ENCODE measurements around the gene SYPL2. TPM values are rescaled to one million over a fixed set of nuclear protein-coding genes. Genes with fewer than 3 reads are reported as not detected.

Gene SYPL2
- total and polyA plus RNA-seq, 2 donors (not counting 3 experiments of a cell fraction or from before 2014, with no cell fraction given), result not detected

DNA sequence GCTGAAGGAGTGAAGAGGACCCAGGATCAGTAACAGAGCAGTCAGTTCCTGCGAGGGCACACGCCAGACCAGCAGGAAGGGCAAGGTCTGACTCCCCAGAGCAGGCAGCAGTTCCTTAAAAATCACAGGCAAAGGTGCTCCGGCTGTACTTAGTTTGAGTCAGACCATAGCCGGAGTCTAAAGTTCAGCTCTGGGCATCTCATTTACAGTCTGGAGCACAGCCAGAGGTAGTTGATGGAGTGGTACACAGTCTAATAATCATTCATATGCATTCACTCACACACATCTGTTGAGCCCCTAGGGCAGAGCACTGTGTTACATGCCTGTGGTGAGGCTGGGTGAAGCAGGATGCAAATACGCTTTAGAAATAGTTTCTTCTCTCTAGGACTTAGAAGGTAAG is 50.5 kb downstream of the SYPL2 start:
- Histone ChIP-seq H3K36me3 (ENCODE audit: control insufficient read depth in 2 of 2, extremely low read depth in 1 of 2, insufficient read depth in 2 of 2, low read length in 2 of 2) (no peaks in the 10 kb centered on the region), H4K20me1 (replicated peaks; ENCODE audit: control insufficient read depth, extremely low read depth, insufficient read depth, low read length) (no peaks in the 10 kb centered on the region), H3K79me2 (ENCODE audit: control insufficient read depth, insufficient read depth, low read length) (no peaks in the 10 kb centered on the region), H2AFZ (ENCODE audit: low read depth, low read length) (no peak overlapping the region), H3K4me3 (replicated peaks in 1 of 3; ENCODE audit: insufficient read depth in 1 of 3, low read depth in 1 of 3, low read length in 3 of 3) (no peak overlapping the region), H3K9me1 (replicated peaks; ENCODE audit: control insufficient read depth, extremely low read depth, insufficient read depth, low read length) (no peaks in the 10 kb centered on the region), H3K27me3 (ENCODE audit: control insufficient read depth in 2 of 2, insufficient read depth in 2 of 2, low read length in 2 of 2) (peaks cover 5 to 16% of the 10 kb centered on the region in 2 experiments), H3K4me1 (ENCODE audit: control insufficient read depth, extremely low read depth, insufficient read depth, low read length) (no peaks in the 10 kb centered on the region), H3K4me2 (ENCODE audit: insufficient read depth, low read length) (no peak overlapping the region), H3K9me3 (replicated peaks; ENCODE audit: control insufficient read depth, insufficient read depth, low read length) (no peaks in the 10 kb centered on the region), H3K9ac (replicated peaks; ENCODE audit: extremely low read depth, insufficient read depth, low read length) (no peak overlapping the region), H3K27ac (ENCODE audit: insufficient read depth, low read depth, low read length) (no peak overlapping the region)
- ChIA-PET CTCF (interaction anchor here (1.1 to 3.2 kb wide), 7 partner anchors 10 to 123 kb away, joined by 3 to 18 read pairs (median 9); partner anchors contain the start of gene CYB561D1), POLR2A (no interaction called here)
- intact Hi-C loops (cut with micrococcal nuclease), result no loop called here
- FAIRE-seq, result no peak
- no TSS peak for BruUV-seq (replicated peaks)
- no peak for DNase-seq (ENCODE audit: low read depth, low spot score)
- dilution Hi-C loops (cut with MboI; ENCODE audit: extremely low pct_ligation_motif_present, low sequenced_read_pairs), result no loop called here
- TF ChIP-seq POLR2A (IDR thresholded peaks at IDR 0.05; ENCODE audit: low read depth, low read length) (no peak), JUN (IDR thresholded peaks at IDR 0.05; ENCODE audit: borderline replicate concordance, insufficient read depth, insufficient read length, low read depth) (no peak), MAX (IDR thresholded peaks at IDR 0.05; ENCODE audit: insufficient read depth, insufficient read length) (no peak), FOS (IDR thresholded peaks at IDR 0.05; ENCODE audit: borderline replicate concordance, insufficient read depth, low read length) (no peak), CTCF (IDR thresholded peaks at IDR 0.05; ENCODE audit: extremely low read depth in 1 of 2, insufficient read depth in 1 of 2, low read depth in 1 of 2, low read length in 2 of 2) (no peak), MYC (IDR thresholded peaks at IDR 0.05; ENCODE audit: low read depth, low read length) (no peak), POLR2AphosphoS5 (IDR thresholded peaks at IDR 0.05; ENCODE audit: insufficient read depth, low read depth, low read length) (no peak)
